HEK293 (cell line): ENCODE data around the gene WDR82.

ENCODE experiments used
- CTCF ChIA-PET: fragments of 350-600 bp; formaldehyde crosslinking; extraction: SDS; loops from one replicate; lab custom pipeline; 2021; ENCODE audit warnings: antibody characterized with exemption; lab: Yijun Ruan, JAX
- POLR2A ChIA-PET: fragments of 300-600 bp; formaldehyde crosslinking; extraction: SDS; loops from one replicate; lab custom pipeline; 2020; ENCODE audit warnings: antibody characterized with exemption, inconsistent platforms; lab: Yijun Ruan, JAX
- H3K27ac ChIP-seq: fragments of 200-500 bp; sonication (Bioruptor generic); 2 replicates; pipeline ENCODE4 v1.5.1; 2014; ENCODE audit warnings: low read depth, low read length, control low read depth, inconsistent platforms; ENCODE audit errors: extremely low read depth
- H3K36me3 ChIP-seq, 2 experiments: fragments of 200-500 bp in 1 of 2; sonication (Bioruptor generic) in 1 of 2; 1 replicate in 1 of 2; 2 replicates in 1 of 2; pipeline ENCODE4 v1.5.1; 2014 to 2017; ENCODE audit warnings: inconsistent platforms in 2 of 2, low read length in 2 of 2; ENCODE audit not compliant: control insufficient read depth in 2 of 2, insufficient read depth in 1 of 2
- H3K4me1 ChIP-seq: fragments of 200-500 bp; sonication (Bioruptor generic); 2 replicates; pipeline ENCODE4 v1.5.1; 2014; ENCODE audit warnings: mild to moderate bottlenecking, low read length, inconsistent platforms; ENCODE audit not compliant: control insufficient read depth, insufficient read depth
- H3K4me3 ChIP-seq: 2 replicates; pipeline ENCODE4 v1.5.1; 2011; ENCODE audit warnings: low read depth, mild to moderate bottlenecking, control low read depth, low read length, moderate library complexity
- H3K9me3 ChIP-seq: fragments of 200-500 bp; sonication (Bioruptor generic); 2 replicates; pipeline ENCODE4 v1.5.1; 2014; ENCODE audit warnings: low read depth, low read length, inconsistent platforms; ENCODE audit not compliant: control insufficient read depth, insufficient read depth
- GLI2 ChIP-seq: fragments of 450-650 bp; formaldehyde crosslinking; IDR thresholded peaks from 2 replicates; pipeline ENCODE4; 2017; ENCODE audit warnings: missing biosample characterization, missing genetic modification characterization, low read depth, borderline replicate concordance
- KLF1 ChIP-seq: fragments of 450-650 bp; formaldehyde crosslinking; IDR thresholded peaks from 2 replicates; pipeline ENCODE4 v1.5.1; 2016; ENCODE audit warnings: missing biosample characterization, missing genetic modification characterization
- RBAK ChIP-seq: fragments of 450-650 bp; formaldehyde crosslinking; IDR thresholded peaks from 2 replicates; pipeline ENCODE4 v1.5.1; 2016; ENCODE audit warnings: missing biosample characterization, missing genetic modification characterization
- REPIN1 ChIP-seq: fragments of 450-650 bp; formaldehyde crosslinking; IDR thresholded peaks from 2 replicates; pipeline ENCODE4 v1.5.1; 2017; ENCODE audit warnings: missing biosample characterization, missing genetic modification characterization, low read depth
- TRIM28 ChIP-seq: IDR thresholded peaks from 2 replicates; pipeline ENCODE4 v1.6.1; 2011; ENCODE audit warnings: low read length, control low read depth, borderline replicate concordance
- ZFP37 ChIP-seq: fragments of 450-650 bp; formaldehyde crosslinking; IDR thresholded peaks from 2 replicates; pipeline ENCODE4 v1.5.1; 2016; ENCODE audit warnings: missing biosample characterization, missing genetic modification characterization
- ZFP69B ChIP-seq: fragments of 450-650 bp; formaldehyde crosslinking; IDR thresholded peaks from 2 replicates; pipeline ENCODE4 v1.5.1; 2016; ENCODE audit warnings: missing biosample characterization, missing genetic modification characterization
- ZNF146 ChIP-seq: fragments of 450-650 bp; formaldehyde crosslinking; IDR thresholded peaks from 2 replicates; pipeline ENCODE4 v1.5.1; 2016; ENCODE audit warnings: missing biosample characterization, missing genetic modification characterization
- ZNF341 ChIP-seq: fragments of 450-650 bp; formaldehyde crosslinking; IDR thresholded peaks from 2 replicates; pipeline ENCODE4; 2016; ENCODE audit warnings: low read depth, missing biosample characterization, missing genetic modification characterization
- ZNF350 ChIP-seq: fragments of 450-650 bp; formaldehyde crosslinking; IDR thresholded peaks from 2 replicates; pipeline ENCODE4 v1.5.0; 2017; ENCODE audit warnings: missing biosample characterization, mild to moderate bottlenecking, missing genetic modification characterization
- ZNF433 ChIP-seq: fragments of 450-650 bp; formaldehyde crosslinking; IDR thresholded peaks from 2 replicates; pipeline ENCODE4 v1.5.1; 2016; ENCODE audit warnings: missing biosample characterization, missing genetic modification characterization, low read depth
- ZNF518A ChIP-seq: fragments of 450-650 bp; formaldehyde crosslinking; conservative IDR thresholded peaks from 2 replicates; pipeline ENCODE4 v1.5.1; 2016; ENCODE audit warnings: low read depth, missing biosample characterization, missing genetic modification characterization
- ZNF548 ChIP-seq: fragments of 450-650 bp; formaldehyde crosslinking; IDR thresholded peaks from 2 replicates; pipeline ENCODE4 v1.5.1; 2016; ENCODE audit warnings: missing biosample characterization, missing genetic modification characterization
- ZNF580 ChIP-seq: fragments of 450-650 bp; formaldehyde crosslinking; IDR thresholded peaks from 2 replicates; pipeline ENCODE4 v1.5.1; 2016; ENCODE audit warnings: missing biosample characterization, missing genetic modification characterization
- ZNF585B ChIP-seq: fragments of 450-650 bp; formaldehyde crosslinking; IDR thresholded peaks from 2 replicates; pipeline ENCODE4 v1.5.1; 2016; ENCODE audit warnings: missing biosample characterization, missing genetic modification characterization
- ZNF692 ChIP-seq: fragments of 450-650 bp; formaldehyde crosslinking; IDR thresholded peaks from 2 replicates; pipeline ENCODE4 v1.5.1; 2016; ENCODE audit warnings: missing biosample characterization, missing genetic modification characterization
- ZNF791 ChIP-seq: fragments of 450-650 bp; formaldehyde crosslinking; IDR thresholded peaks from 2 replicates; pipeline ENCODE4 v1.5.1; 2016; ENCODE audit warnings: missing biosample characterization, missing genetic modification characterization
- ZSCAN4 ChIP-seq: fragments of 450-650 bp; formaldehyde crosslinking; IDR thresholded peaks from 2 replicates; pipeline ENCODE4 v1.5.1; 2017; ENCODE audit warnings: missing biosample characterization, missing genetic modification characterization
- TF ChIP-seq, protein P1 (sequence below): fragments of 450-650 bp; formaldehyde crosslinking; IDR thresholded peaks from 2 replicates; pipeline ENCODE4 v1.5.1; 2016; ENCODE audit warnings: missing biosample characterization, missing genetic modification characterization

The WDR82 gene

GRCh38 chr3:52327486-52328290 lies 49.2 kb upstream of the WDR82 start:
- no peaks in the 10 kb centered on the region for H3K4me1 ChIP-seq
- no peaks in the 10 kb centered on the region for H3K36me3 ChIP-seq
- H3K9me3 ChIP-seq: no peaks in the 10 kb centered on the region
- TF ChIP-seq KLF1 (no peak), ZNF433 (tag by site-specific recombination) (no peak), GLI2 (tag by site-specific recombination) (no peak), TRIM28 (no peak), ZFP69B (no peak), ZNF585B (tag by site-specific recombination) (no peak), ZNF692 (tag by site-specific recombination) (no peak), ZNF341 (tag by site-specific recombination) (no peak), REPIN1 (tag by site-specific recombination) (no peak), RBAK (tag by site-specific recombination) (no peak), ZNF350 (tag by site-specific recombination) (no peak), ZNF518A (tag by site-specific recombination) (no peak), ZFP37 (tag by site-specific recombination) (no peak), ZNF548 (tag by site-specific recombination) (no peak), ZNF146 (no peak), ZNF580 (tag by site-specific recombination) (no peak), ZNF791 (tag by site-specific recombination) (no peak), ZSCAN4 (no peak)
- TF ChIP-seq, protein P1, sequence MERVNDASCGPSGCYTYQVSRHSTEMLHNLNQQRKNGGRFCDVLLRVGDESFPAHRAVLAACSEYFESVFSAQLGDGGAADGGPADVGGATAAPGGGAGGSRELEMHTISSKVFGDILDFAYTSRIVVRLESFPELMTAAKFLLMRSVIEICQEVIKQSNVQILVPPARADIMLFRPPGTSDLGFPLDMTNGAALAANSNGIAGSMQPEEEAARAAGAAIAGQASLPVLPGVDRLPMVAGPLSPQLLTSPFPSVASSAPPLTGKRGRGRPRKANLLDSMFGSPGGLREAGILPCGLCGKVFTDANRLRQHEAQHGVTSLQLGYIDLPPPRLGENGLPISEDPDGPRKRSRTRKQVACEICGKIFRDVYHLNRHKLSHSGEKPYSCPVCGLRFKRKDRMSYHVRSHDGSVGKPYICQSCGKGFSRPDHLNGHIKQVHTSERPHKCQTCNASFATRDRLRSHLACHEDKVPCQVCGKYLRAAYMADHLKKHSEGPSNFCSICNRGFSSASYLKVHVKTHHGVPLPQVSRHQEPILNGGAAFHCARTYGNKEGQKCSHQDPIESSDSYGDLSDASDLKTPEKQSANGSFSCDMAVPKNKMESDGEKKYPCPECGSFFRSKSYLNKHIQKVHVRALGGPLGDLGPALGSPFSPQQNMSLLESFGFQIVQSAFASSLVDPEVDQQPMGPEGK: no peak
- H3K27ac ChIP-seq: no peak overlapping the region
- ChIA-PET POLR2A (no interaction called here), CTCF (interaction anchor here (4.0 kb wide), 1 partner anchor 11 kb away, joined by 23 read pairs; no protein-coding TSS in a partner anchor)
- H3K4me3 ChIP-seq: no peak overlapping the region
